Activated CD4-positive, alpha-beta T cell treated with anti-CD3 and anti-CD28 coated beads, Interleukin-2, amount 50 U/mL, for 16 hours (primary cell): ENCODE measurements around the gene SUSD4.

Experiments used
- DNase-seq: peaks from one replicate; pipeline ENCODE4 v3.0.0-alpha.2; 2020

The SUSD4 gene

GRCh38 chr1:223326776-223327175 is 37.2 kb downstream of the SUSD4 start:
- no peak for DNase-seq

- no peak for DNase-seq
These were observed 40.2 kb downstream of the SUSD4 start for GRCh38 chr1:223323491-223324484.

GRCh38 chr1:223322868-223323267 is 41.1 kb downstream of the SUSD4 start:
- DNase-seq, result no peak

- no peak for DNase-seq
These were observed 43.0 kb downstream of the SUSD4 start for GRCh38 chr1:223320959-223321358.

- no peak for DNase-seq
These were observed 43.9 kb downstream of the SUSD4 start for GRCh38 chr1:223319905-223320580.

- no peak for DNase-seq
These were observed 44.6 kb downstream of the SUSD4 start for GRCh38 chr1:223319398-223319797.

GRCh38 chr1:223316082-223316481 is 47.9 kb downstream of the SUSD4 start:
- DNase-seq, result no peak

- DNase-seq, result no peak
These were observed 48.3 kb downstream of the SUSD4 start for GRCh38 chr1:223315665-223316064.

GRCh38 chr1:223313415-223313754 is 50.6 kb downstream of the SUSD4 start:
- DNase-seq, result no peak

GRCh38 chr1:223312705-223313414 is 51.1 kb downstream of the SUSD4 start:
- DNase-seq, result no peak

- no peak for DNase-seq
These were observed 51.7 kb downstream of the SUSD4 start for GRCh38 chr1:223312273-223312672.

- DNase-seq, result no peak
These were observed 52.1 kb downstream of the SUSD4 start for GRCh38 chr1:223311826-223312225.

GRCh38 chr1:223308136-223308535 is 55.8 kb downstream of the SUSD4 start:
- no peak for DNase-seq

GRCh38 chr1:223307544-223307943 is 56.4 kb downstream of the SUSD4 start:
- DNase-seq, result no peak

- DNase-seq, result no peak
These were observed 59.0 kb downstream of the SUSD4 start for GRCh38 chr1:223304931-223305330.

GRCh38 chr1:223301371-223301770 is 62.6 kb downstream of the SUSD4 start:
- DNase-seq, result no peak

GRCh38 chr1:223299553-223299952 is 64.4 kb downstream of the SUSD4 start:
- no peak for DNase-seq

GRCh38 chr1:223298701-223299100 is 65.3 kb downstream of the SUSD4 start:
- no peak for DNase-seq

- no peak for DNase-seq
These were observed 66.2 kb downstream of the SUSD4 start for GRCh38 chr1:223297800-223298199.

GRCh38 chr1:223291796-223292195 is 72.2 kb downstream of the SUSD4 start:
- DNase-seq, result no peak

- no peak for DNase-seq
These were observed 73.6 kb downstream of the SUSD4 start for GRCh38 chr1:223290397-223290796.

GRCh38 chr1:223289621-223290020 is 74.4 kb downstream of the SUSD4 start:
- no peak for DNase-seq

- no peak for DNase-seq
These were observed 75.2 kb downstream of the SUSD4 start for GRCh38 chr1:223288826-223289225.

- DNase-seq, result no peak
These were observed 78.5 kb downstream of the SUSD4 start for GRCh38 chr1:223285452-223285851.
